ENCODE data around the gene NDRG3. TPM values are rescaled to one million over a fixed set of nuclear protein-coding genes. Genes with fewer than 3 reads are reported as not detected.

The NDRG3 gene
- polyA plus RNA-seq, 1 donor from 2014 or later = 61.0 TPM

DNA sequence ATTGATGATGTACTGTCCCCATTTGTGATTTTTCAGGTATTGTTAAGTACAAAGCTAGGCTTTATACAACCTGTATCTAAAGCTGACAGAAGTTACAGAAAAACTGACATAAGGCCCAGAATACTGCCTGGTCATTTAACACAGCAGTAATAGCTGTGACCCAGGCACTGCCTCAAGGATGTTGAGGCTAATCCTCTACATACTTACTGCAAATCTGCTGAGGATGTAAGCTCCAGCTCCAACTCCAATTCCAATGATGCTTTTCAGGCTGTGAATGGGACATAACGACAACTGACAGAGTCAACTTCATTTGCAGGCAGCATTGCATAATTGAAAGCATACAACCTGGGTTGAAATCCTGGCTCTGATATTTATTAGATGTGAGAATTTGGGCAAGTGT lies 63.6 kb downstream of the NDRG3 start:
- TF ChIP-seq TAF1 (IDR thresholded peaks at IDR 0.05; ENCODE audit: low read depth) (no peak), SMC3 (conservative IDR thresholded peaks at IDR 0.05; ENCODE audit: poor library complexity) (no peak), POLR2AphosphoS5 (IDR thresholded peaks at IDR 0.05) (no peak), EP300 (conservative IDR thresholded peaks at IDR 0.05; ENCODE audit: poor library complexity, severe bottlenecking) (no peak), MXI1 (conservative IDR thresholded peaks at IDR 0.05; ENCODE audit: poor library complexity, severe bottlenecking) (no peak), EZH2 (IDR thresholded peaks at IDR 0.05; ENCODE audit: borderline replicate concordance, insufficient read depth, low read length, poor library complexity, severe bottlenecking) (no peak), RAD21 (conservative IDR thresholded peaks at IDR 0.05) (no peak)
- TF ChIP-seq, protein P1, sequence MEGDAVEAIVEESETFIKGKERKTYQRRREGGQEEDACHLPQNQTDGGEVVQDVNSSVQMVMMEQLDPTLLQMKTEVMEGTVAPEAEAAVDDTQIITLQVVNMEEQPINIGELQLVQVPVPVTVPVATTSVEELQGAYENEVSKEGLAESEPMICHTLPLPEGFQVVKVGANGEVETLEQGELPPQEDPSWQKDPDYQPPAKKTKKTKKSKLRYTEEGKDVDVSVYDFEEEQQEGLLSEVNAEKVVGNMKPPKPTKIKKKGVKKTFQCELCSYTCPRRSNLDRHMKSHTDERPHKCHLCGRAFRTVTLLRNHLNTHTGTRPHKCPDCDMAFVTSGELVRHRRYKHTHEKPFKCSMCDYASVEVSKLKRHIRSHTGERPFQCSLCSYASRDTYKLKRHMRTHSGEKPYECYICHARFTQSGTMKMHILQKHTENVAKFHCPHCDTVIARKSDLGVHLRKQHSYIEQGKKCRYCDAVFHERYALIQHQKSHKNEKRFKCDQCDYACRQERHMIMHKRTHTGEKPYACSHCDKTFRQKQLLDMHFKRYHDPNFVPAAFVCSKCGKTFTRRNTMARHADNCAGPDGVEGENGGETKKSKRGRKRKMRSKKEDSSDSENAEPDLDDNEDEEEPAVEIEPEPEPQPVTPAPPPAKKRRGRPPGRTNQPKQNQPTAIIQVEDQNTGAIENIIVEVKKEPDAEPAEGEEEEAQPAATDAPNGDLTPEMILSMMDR (IDR thresholded peaks at IDR 0.05; ENCODE audit: poor library complexity, severe bottlenecking) = no peak
- TF ChIP-seq, protein P2, sequence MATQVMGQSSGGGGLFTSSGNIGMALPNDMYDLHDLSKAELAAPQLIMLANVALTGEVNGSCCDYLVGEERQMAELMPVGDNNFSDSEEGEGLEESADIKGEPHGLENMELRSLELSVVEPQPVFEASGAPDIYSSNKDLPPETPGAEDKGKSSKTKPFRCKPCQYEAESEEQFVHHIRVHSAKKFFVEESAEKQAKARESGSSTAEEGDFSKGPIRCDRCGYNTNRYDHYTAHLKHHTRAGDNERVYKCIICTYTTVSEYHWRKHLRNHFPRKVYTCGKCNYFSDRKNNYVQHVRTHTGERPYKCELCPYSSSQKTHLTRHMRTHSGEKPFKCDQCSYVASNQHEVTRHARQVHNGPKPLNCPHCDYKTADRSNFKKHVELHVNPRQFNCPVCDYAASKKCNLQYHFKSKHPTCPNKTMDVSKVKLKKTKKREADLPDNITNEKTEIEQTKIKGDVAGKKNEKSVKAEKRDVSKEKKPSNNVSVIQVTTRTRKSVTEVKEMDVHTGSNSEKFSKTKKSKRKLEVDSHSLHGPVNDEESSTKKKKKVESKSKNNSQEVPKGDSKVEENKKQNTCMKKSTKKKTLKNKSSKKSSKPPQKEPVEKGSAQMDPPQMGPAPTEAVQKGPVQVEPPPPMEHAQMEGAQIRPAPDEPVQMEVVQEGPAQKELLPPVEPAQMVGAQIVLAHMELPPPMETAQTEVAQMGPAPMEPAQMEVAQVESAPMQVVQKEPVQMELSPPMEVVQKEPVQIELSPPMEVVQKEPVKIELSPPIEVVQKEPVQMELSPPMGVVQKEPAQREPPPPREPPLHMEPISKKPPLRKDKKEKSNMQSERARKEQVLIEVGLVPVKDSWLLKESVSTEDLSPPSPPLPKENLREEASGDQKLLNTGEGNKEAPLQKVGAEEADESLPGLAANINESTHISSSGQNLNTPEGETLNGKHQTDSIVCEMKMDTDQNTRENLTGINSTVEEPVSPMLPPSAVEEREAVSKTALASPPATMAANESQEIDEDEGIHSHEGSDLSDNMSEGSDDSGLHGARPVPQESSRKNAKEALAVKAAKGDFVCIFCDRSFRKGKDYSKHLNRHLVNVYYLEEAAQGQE (IDR thresholded peaks at IDR 0.05; ENCODE audit: borderline replicate concordance) = no peak
- Histone ChIP-seq H3K9me2 (ENCODE audit: insufficient read depth, low read length) (no peaks in the 10 kb centered on the region), H3K27me3 (ENCODE audit: insufficient read depth, low read depth, low read length) (no peaks in the 10 kb centered on the region), H3K36me3 (ENCODE audit: insufficient read depth, low read length) (no peaks in the 10 kb centered on the region), H4K20me1 (ENCODE audit: insufficient read depth) (no peaks in the 10 kb centered on the region), H2AFZ (ENCODE audit: low read depth, low read length) (no peak overlapping the region), H3K9ac (ENCODE audit: low read length) (no peak overlapping the region), H3K27ac (ENCODE audit: low read length) (no peak overlapping the region), H3K4me2 (ENCODE audit: low read length) (no peak overlapping the region), H3K79me2 (replicated peaks; ENCODE audit: insufficient read depth, low read length) (no peaks in the 10 kb centered on the region), H3K4me3 (ENCODE audit: low read length) (no peak overlapping the region), H3F3A (ENCODE audit: insufficient read depth, low read length, poor library complexity, severe bottlenecking) (no peaks in the 10 kb centered on the region), H3K9me3 (ENCODE audit: low read length) (no peaks in the 10 kb centered on the region)

DNA sequence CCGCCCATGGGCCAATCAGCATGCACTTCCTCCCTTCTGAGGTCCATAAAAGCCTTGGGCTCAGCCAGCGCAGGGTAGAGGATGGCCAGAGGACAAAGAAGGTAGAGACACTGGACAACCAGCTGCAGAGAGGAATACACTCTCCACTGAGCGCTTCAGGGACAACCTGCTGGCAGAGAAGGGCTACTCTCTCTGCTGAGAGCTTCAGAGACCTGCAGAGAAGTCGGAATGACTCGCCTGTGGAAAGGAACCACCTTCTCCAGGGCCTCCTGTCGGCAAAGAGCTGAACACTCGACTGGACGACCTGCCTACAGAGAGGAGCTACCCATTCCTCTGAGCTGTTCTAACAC lies 68.5 kb downstream of the NDRG3 start:
- peak overlapping the region; percentile 58 for H3K4me3 ChIP-seq (ENCODE audit: low read length)
- H3K27me3 ChIP-seq (ENCODE audit: insufficient read depth, low read depth, low read length) = no peaks in the 10 kb centered on the region
- TF ChIP-seq, protein P2 (IDR thresholded peaks at IDR 0.05; ENCODE audit: borderline replicate concordance) = no peak
- no peak overlapping the region for H3K27ac ChIP-seq (ENCODE audit: low read length)
- no peaks in the 10 kb centered on the region for H3K9me2 ChIP-seq (ENCODE audit: insufficient read depth, low read length)
- H3K79me2 ChIP-seq (replicated peaks; ENCODE audit: insufficient read depth, low read length) = no peaks in the 10 kb centered on the region
- peak overlapping the region; percentile 59 for H3K9ac ChIP-seq (ENCODE audit: low read length)
- no peak overlapping the region for H2AFZ ChIP-seq (ENCODE audit: low read depth, low read length)
- H4K20me1 ChIP-seq (ENCODE audit: insufficient read depth) = no peaks in the 10 kb centered on the region
- H3F3A ChIP-seq (ENCODE audit: insufficient read depth, low read length, poor library complexity, severe bottlenecking) = no peaks in the 10 kb centered on the region
- H3K36me3 ChIP-seq (ENCODE audit: insufficient read depth, low read length) = no peaks in the 10 kb centered on the region
- H3K9me3 ChIP-seq (ENCODE audit: low read length) = no peaks in the 10 kb centered on the region
- no peak overlapping the region for H3K4me2 ChIP-seq (ENCODE audit: low read length)
